Measurements from ENCODE around the gene SETD3.

Gene SETD3

GRCh38 chr14:99476864-99477263 lies 3.8 kb downstream of the SETD3 start:
- H3K4me1 ChIP-seq (ENCODE audit: insufficient read depth, poor library complexity, severe bottlenecking): peaks cover 30% of the 10 kb centered on the region
- DNase-seq (ENCODE audit: low spot score) (no peak), ATAC-seq (ENCODE audit: low read depth) (no peak)
- H3K9me3 ChIP-seq (ENCODE audit: severe bottlenecking): no peaks in the 10 kb centered on the region
- no peak overlapping the region for H3K4me3 ChIP-seq (ENCODE audit: severe bottlenecking)
- no peak overlapping the region for H3K27ac ChIP-seq (ENCODE audit: poor library complexity, severe bottlenecking)
- no peak for TF ChIP-seq CTCF (IDR thresholded peaks at IDR 0.05; ENCODE audit: poor library complexity, severe bottlenecking)
- no peaks in the 10 kb centered on the region for H3K27me3 ChIP-seq (ENCODE audit: insufficient read depth, poor library complexity, severe bottlenecking)
- H3K36me3 ChIP-seq (ENCODE audit: low read depth): peaks cover 4% of the 10 kb centered on the region; the same call in 1 of the 2 replicates

GRCh38 chr14:99475660-99476059 lies 5.0 kb downstream of the SETD3 start:
- peaks cover 30% of the 10 kb centered on the region for H3K4me1 ChIP-seq (ENCODE audit: insufficient read depth, poor library complexity, severe bottlenecking)
- DNase-seq (ENCODE audit: low spot score) (no peak), ATAC-seq (ENCODE audit: low read depth) (no peak)
- H3K27me3 ChIP-seq (ENCODE audit: insufficient read depth, poor library complexity, severe bottlenecking): no peaks in the 10 kb centered on the region
- no peaks in the 10 kb centered on the region for H3K9me3 ChIP-seq (ENCODE audit: severe bottlenecking)
- H3K4me3 ChIP-seq (ENCODE audit: severe bottlenecking): no peak overlapping the region
- peaks cover 4% of the 10 kb centered on the region; the same call in 1 of the 2 replicates for H3K36me3 ChIP-seq (ENCODE audit: low read depth)
- no peak overlapping the region for H3K27ac ChIP-seq (ENCODE audit: poor library complexity, severe bottlenecking)
- TF ChIP-seq CTCF (IDR thresholded peaks at IDR 0.05; ENCODE audit: poor library complexity, severe bottlenecking): no peak

GRCh38 chr14:99475179-99475578 lies 5.5 kb downstream of the SETD3 start:
- H3K36me3 ChIP-seq (ENCODE audit: low read depth): peaks cover 4% of the 10 kb centered on the region; the same call in 1 of the 2 replicates
- no peak overlapping the region for H3K27ac ChIP-seq (ENCODE audit: poor library complexity, severe bottlenecking)
- no peak overlapping the region for H3K4me3 ChIP-seq (ENCODE audit: severe bottlenecking)
- H3K27me3 ChIP-seq (ENCODE audit: insufficient read depth, poor library complexity, severe bottlenecking): no peaks in the 10 kb centered on the region
- H3K9me3 ChIP-seq (ENCODE audit: severe bottlenecking): no peaks in the 10 kb centered on the region
- DNase-seq (ENCODE audit: low spot score) (no peak), ATAC-seq (ENCODE audit: low read depth) (no peak)
- peaks cover 30% of the 10 kb centered on the region for H3K4me1 ChIP-seq (ENCODE audit: insufficient read depth, poor library complexity, severe bottlenecking)
- TF ChIP-seq CTCF (IDR thresholded peaks at IDR 0.05; ENCODE audit: poor library complexity, severe bottlenecking): no peak

GRCh38 chr14:99473458-99473857 lies 7.2 kb downstream of the SETD3 start:
- H3K27me3 ChIP-seq (ENCODE audit: insufficient read depth, poor library complexity, severe bottlenecking): no peaks in the 10 kb centered on the region
- ATAC-seq (ENCODE audit: low read depth) (no peak), DNase-seq (ENCODE audit: low spot score) (no peak)
- H3K4me3 ChIP-seq (ENCODE audit: severe bottlenecking): no peak overlapping the region
- TF ChIP-seq CTCF (IDR thresholded peaks at IDR 0.05; ENCODE audit: poor library complexity, severe bottlenecking): no peak
- peaks cover 4% of the 10 kb centered on the region; the same call in 1 of the 2 replicates for H3K36me3 ChIP-seq (ENCODE audit: low read depth)
- no peaks in the 10 kb centered on the region for H3K9me3 ChIP-seq (ENCODE audit: severe bottlenecking)
- H3K4me1 ChIP-seq (ENCODE audit: insufficient read depth, poor library complexity, severe bottlenecking): peaks cover 25% of the 10 kb centered on the region
- H3K27ac ChIP-seq (ENCODE audit: poor library complexity, severe bottlenecking): no peak overlapping the region

GRCh38 chr14:99472937-99473336 lies 7.7 kb downstream of the SETD3 start:
- no peak overlapping the region for H3K4me3 ChIP-seq (ENCODE audit: severe bottlenecking)
- peaks cover 22% of the 10 kb centered on the region for H3K4me1 ChIP-seq (ENCODE audit: insufficient read depth, poor library complexity, severe bottlenecking)
- no peak for TF ChIP-seq CTCF (IDR thresholded peaks at IDR 0.05; ENCODE audit: poor library complexity, severe bottlenecking)
- H3K9me3 ChIP-seq (ENCODE audit: severe bottlenecking): no peaks in the 10 kb centered on the region
- no peak overlapping the region for H3K27ac ChIP-seq (ENCODE audit: poor library complexity, severe bottlenecking)
- DNase-seq (ENCODE audit: low spot score) (no peak), ATAC-seq (ENCODE audit: low read depth) (peak; percentile 41; the same call in 2 of the 3 replicates)
- H3K27me3 ChIP-seq (ENCODE audit: insufficient read depth, poor library complexity, severe bottlenecking): no peaks in the 10 kb centered on the region
- peaks cover 4% of the 10 kb centered on the region; the same call in 1 of the 2 replicates for H3K36me3 ChIP-seq (ENCODE audit: low read depth)
